ENCODE results near the gene ARMC7.
"Not testable (repeated sequence)": the region's sequence is repeated elsewhere in the genome, so short reads cannot be mapped to it uniquely, and the experiment has no call there.

The ARMC7 gene

DNA sequence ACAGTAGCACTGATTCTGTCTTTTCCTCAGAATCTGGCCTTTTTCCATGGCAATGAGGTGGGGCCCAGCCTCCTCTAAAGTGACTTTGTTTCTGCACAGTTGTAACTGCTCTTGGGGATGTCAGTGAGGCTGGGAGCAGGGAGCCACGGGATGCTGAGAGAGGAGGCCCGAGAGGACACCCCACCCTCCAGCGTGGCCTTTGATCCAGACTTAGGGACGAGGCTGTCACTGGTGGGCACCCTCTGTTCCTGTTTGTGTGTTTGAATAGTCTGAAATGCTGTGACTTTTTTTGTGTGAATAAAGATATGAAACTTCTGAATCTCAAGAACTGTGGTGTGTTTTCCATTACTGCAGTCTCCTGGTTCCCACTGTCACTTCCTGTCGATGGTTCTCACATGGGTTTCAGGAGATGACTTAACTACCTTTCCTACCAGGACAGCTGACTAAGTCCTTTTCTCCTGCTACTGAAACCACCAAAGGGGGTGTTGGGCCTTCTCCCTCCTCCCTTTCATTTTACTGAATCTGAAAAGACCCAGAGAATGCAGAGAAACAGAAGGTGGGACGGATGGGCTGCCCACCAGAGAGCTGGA, 44.1 kb upstream of the ARMC7 start:
- Histone ChIP-seq H3K4me1 (ENCODE audit: control insufficient read depth in 2 of 2, insufficient read depth in 2 of 2, low read length in 2 of 2) (no peaks in the 10 kb centered on the region), H3K4me3 (ENCODE audit: low read length in 2 of 2) (no peak overlapping the region), H3K27ac (ENCODE audit: low read depth in 2 of 2, low read length in 2 of 2) (no peak overlapping the region), H3K36me3 (ENCODE audit: control insufficient read depth in 2 of 2, insufficient read depth in 2 of 2, low read length in 2 of 2) (peaks cover 20 to 36% of the 10 kb centered on the region in 2 donors), H3K9ac (ENCODE audit: low read depth in 1 of 2, low read length in 2 of 2) (no peak overlapping the region), H3K27me3 (ENCODE audit: control insufficient read depth in 2 of 2, insufficient read depth in 2 of 2, low read length in 2 of 2) (no peaks in the 10 kb centered on the region), H3K9me3 (ENCODE audit: control insufficient read depth in 2 of 2, low read length in 2 of 2) (no peaks in the 10 kb centered on the region)

DNA sequence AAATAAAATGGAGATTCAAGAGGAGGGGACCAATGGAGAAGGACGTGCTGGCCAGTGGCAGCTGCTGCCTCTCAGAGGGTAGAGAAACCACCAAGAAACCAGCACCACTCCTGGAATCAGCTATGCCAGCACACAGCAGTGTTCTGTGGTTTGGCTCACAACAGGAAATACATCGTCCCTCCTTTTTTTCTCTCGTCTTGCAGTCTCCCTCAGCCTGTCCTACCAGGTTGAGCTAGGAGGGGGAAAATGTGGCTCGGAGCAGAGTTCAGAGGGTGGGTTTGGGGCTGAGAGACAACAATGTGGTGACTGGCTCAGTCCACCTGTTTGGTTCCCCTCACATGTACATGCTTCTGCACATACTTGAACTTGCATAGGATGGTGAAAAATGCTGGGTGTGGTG, 41.9 kb upstream of the ARMC7 start:
- no peaks in the 10 kb centered on the region for H3K27me3 ChIP-seq (ENCODE audit: control insufficient read depth in 2 of 2, insufficient read depth in 2 of 2, low read length in 2 of 2)
- H3K36me3 ChIP-seq (ENCODE audit: control insufficient read depth in 2 of 2, insufficient read depth in 2 of 2, low read length in 2 of 2): peaks cover 11 to 20% of the 10 kb centered on the region in 2 donors
- no peak overlapping the region for H3K9ac ChIP-seq (ENCODE audit: low read depth in 1 of 2, low read length in 2 of 2)
- no peak overlapping the region for H3K27ac ChIP-seq (ENCODE audit: low read depth in 2 of 2, low read length in 2 of 2)
- no peak overlapping the region for H3K4me3 ChIP-seq (ENCODE audit: low read length in 2 of 2)
- no peaks in the 10 kb centered on the region for H3K9me3 ChIP-seq (ENCODE audit: control insufficient read depth in 2 of 2, low read length in 2 of 2)
- H3K4me1 ChIP-seq (ENCODE audit: control insufficient read depth in 2 of 2, insufficient read depth in 2 of 2, low read length in 2 of 2): no peaks in the 10 kb centered on the region

DNA sequence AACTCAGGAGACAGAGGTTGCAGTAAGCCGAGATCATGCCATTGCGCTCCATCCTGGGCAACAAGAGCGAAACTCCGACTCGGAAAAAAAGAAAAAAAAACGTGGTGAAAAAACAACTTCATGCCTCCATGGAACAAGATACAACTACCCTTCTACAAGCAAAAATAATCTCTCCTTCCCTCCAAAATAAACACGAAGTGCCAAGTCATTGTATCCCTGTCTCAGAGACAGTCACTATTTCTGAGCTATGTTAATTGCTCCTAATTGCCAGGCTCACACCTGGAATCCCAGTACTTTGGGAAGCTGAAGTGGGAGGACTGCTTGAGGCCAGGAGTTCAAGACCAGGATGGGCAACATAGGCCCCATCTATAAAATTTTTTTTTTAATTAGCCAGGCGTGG, 41.0 kb upstream of the ARMC7 start:
- Histone ChIP-seq H3K9me3 (ENCODE audit: control insufficient read depth in 2 of 2, low read length in 2 of 2) (no peaks in the 10 kb centered on the region), H3K4me3 (ENCODE audit: low read length in 2 of 2) (no peak overlapping the region), H3K9ac (ENCODE audit: low read depth in 1 of 2, low read length in 2 of 2) (no peak overlapping the region), H3K36me3 (ENCODE audit: control insufficient read depth in 2 of 2, insufficient read depth in 2 of 2, low read length in 2 of 2) (peaks cover 3 to 12% of the 10 kb centered on the region in 2 donors), H3K27ac (ENCODE audit: low read depth in 2 of 2, low read length in 2 of 2) (no peak overlapping the region), H3K27me3 (ENCODE audit: control insufficient read depth in 2 of 2, insufficient read depth in 2 of 2, low read length in 2 of 2) (no peaks in the 10 kb centered on the region), H3K4me1 (ENCODE audit: control insufficient read depth in 2 of 2, insufficient read depth in 2 of 2, low read length in 2 of 2) (peaks cover under 1 to 1% of the 10 kb centered on the region in 2 donors)

DNA sequence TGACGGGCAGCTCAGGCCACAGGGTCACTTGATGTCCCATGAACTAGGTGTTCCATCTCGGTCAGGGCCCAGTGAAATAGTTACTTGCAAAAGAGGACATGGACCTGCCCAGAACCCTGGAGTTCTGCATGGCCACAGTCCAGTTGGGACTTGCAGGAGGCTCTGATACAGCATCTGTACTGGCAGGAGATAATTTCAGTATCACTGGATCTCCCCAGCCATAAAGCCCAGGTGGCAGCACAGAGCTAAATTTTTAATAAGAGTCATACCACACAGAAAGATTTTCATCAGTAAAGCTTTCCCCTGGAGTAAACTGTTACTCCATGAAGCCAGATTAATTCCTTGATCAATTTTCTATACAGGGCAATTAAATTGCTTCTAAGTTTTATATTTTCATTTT, 40.0 kb upstream of the ARMC7 start:
- no peak overlapping the region for H3K27ac ChIP-seq (ENCODE audit: low read depth in 2 of 2, low read length in 2 of 2)
- no peaks in the 10 kb centered on the region for H3K9me3 ChIP-seq (ENCODE audit: control insufficient read depth in 2 of 2, low read length in 2 of 2)
- H3K9ac ChIP-seq (ENCODE audit: low read depth in 1 of 2, low read length in 2 of 2): no peak overlapping the region
- H3K27me3 ChIP-seq (ENCODE audit: control insufficient read depth in 2 of 2, insufficient read depth in 2 of 2, low read length in 2 of 2): no peaks in the 10 kb centered on the region
- H3K4me3 ChIP-seq (ENCODE audit: low read length in 2 of 2): no peak overlapping the region
- peaks cover 0 to 2% of the 10 kb centered on the region in 2 donors for H3K36me3 ChIP-seq (ENCODE audit: control insufficient read depth in 2 of 2, insufficient read depth in 2 of 2, low read length in 2 of 2)
- peaks cover 5 to 8% of the 10 kb centered on the region in 2 donors for H3K4me1 ChIP-seq (ENCODE audit: control insufficient read depth in 2 of 2, insufficient read depth in 2 of 2, low read length in 2 of 2)

DNA sequence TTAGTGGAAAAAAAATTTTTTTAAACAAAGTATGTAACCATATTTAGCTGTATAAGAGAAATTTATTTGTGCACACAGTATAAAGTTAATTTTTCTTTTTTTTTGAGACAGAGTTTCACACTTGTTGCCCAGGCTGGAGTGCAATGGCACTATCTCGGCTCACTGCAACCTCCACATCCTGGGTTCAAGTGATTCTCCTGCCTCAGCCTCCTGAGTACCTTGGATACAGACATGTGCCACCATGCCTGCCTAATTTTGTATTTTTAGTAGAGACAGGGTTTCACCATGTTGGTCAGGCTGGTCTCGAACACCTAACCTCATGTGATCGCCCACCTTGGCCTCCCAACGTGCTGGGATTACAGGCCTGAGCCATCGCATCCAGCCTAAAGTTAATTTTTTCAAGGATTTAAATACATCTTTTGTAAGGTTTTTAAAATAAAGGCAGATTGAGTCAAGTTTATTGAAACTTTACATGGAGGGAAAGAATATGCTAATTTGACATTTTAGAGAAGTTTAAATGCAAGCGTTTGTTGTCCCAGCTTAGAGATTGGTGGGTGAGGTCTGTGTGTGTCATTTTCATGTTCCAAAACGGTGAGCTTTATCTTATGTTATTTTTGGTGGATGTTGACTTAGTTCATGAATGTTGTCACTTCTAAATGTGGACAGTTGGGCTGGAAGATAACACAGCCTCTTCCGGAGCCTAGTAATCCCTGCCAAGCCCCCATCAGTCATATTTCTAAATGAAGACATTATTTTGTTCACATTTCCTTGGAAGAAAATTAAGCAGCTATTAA, 38.1 kb upstream of the ARMC7 start:
- H3K4me1 ChIP-seq (ENCODE audit: control insufficient read depth in 2 of 2, insufficient read depth in 2 of 2, low read length in 2 of 2); H3K9ac ChIP-seq (ENCODE audit: low read depth in 1 of 2, low read length in 2 of 2); H3K9me3 ChIP-seq (ENCODE audit: control insufficient read depth in 2 of 2, low read length in 2 of 2); H3K27ac ChIP-seq (ENCODE audit: low read depth in 2 of 2, low read length in 2 of 2); H3K36me3 ChIP-seq (ENCODE audit: control insufficient read depth in 2 of 2, insufficient read depth in 2 of 2, low read length in 2 of 2); H3K4me3 ChIP-seq (ENCODE audit: low read length in 2 of 2); H3K27me3 ChIP-seq (ENCODE audit: control insufficient read depth in 2 of 2, insufficient read depth in 2 of 2, low read length in 2 of 2): not testable (repeated sequence)

DNA sequence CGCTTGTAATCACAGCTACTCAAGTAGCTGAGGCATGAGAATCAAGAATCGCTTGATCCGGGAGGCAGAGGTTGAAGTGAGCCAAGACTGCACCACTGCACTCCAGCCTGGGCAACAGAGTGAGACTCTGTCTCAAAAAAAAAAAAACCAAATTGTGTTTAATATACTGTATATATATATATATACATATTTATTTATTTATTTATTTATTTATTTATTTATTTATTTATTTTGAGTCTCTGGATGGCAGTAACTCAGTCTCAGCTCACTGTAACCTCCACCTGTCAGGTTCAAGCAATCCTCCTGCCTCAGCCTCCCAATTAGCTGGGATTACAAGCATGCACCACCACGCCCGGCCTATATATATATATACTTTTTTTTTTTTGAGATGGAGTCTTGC, 36.9 kb upstream of the ARMC7 start:
- not testable (repeated sequence) for H3K27ac ChIP-seq (ENCODE audit: low read depth in 2 of 2, low read length in 2 of 2); H3K36me3 ChIP-seq (ENCODE audit: control insufficient read depth in 2 of 2, insufficient read depth in 2 of 2, low read length in 2 of 2); H3K9ac ChIP-seq (ENCODE audit: low read depth in 1 of 2, low read length in 2 of 2); H3K4me3 ChIP-seq (ENCODE audit: low read length in 2 of 2); H3K27me3 ChIP-seq (ENCODE audit: control insufficient read depth in 2 of 2, insufficient read depth in 2 of 2, low read length in 2 of 2); H3K9me3 ChIP-seq (ENCODE audit: control insufficient read depth in 2 of 2, low read length in 2 of 2)
- H3K4me1 ChIP-seq (ENCODE audit: control insufficient read depth in 2 of 2, insufficient read depth in 2 of 2, low read length in 2 of 2): peaks cover 17 to 18% of the 10 kb centered on the region in 2 donors

DNA sequence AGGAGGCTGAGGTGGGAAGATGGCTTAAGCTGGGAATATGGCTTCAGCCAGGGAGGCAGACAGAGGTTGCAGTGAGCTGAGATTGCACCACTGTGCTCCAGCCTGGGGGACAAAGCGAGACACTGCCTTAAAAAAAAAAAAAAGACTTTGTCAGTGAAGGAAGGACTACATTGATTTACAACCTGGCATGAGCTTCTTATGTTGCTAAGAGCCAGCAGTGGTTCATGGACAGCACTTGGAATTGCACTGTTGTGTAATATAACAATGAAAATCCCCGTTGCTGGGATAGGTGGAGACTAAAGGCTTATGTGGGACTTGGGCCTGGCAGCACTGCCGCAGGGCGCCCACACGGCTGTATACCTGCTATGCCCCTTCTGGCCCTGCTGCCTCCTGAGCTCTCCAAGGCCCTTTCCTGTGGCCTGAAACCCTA, 36.1 kb upstream of the ARMC7 start:
- Histone ChIP-seq H3K4me3 (ENCODE audit: low read length in 2 of 2) (no peak overlapping the region), H3K27ac (ENCODE audit: low read depth in 2 of 2, low read length in 2 of 2) (peak overlapping the region; percentile 58 to 80), H3K9ac (ENCODE audit: low read depth in 1 of 2, low read length in 2 of 2) (peak overlapping the region; percentile 23 to 24), H3K4me1 (ENCODE audit: control insufficient read depth in 2 of 2, insufficient read depth in 2 of 2, low read length in 2 of 2) (peaks cover 23 to 24% of the 10 kb centered on the region in 2 donors), H3K9me3 (ENCODE audit: control insufficient read depth in 2 of 2, low read length in 2 of 2) (no peaks in the 10 kb centered on the region), H3K27me3 (ENCODE audit: control insufficient read depth in 2 of 2, insufficient read depth in 2 of 2, low read length in 2 of 2) (no peaks in the 10 kb centered on the region), H3K36me3 (ENCODE audit: control insufficient read depth in 2 of 2, insufficient read depth in 2 of 2, low read length in 2 of 2) (no peaks in the 10 kb centered on the region)

DNA sequence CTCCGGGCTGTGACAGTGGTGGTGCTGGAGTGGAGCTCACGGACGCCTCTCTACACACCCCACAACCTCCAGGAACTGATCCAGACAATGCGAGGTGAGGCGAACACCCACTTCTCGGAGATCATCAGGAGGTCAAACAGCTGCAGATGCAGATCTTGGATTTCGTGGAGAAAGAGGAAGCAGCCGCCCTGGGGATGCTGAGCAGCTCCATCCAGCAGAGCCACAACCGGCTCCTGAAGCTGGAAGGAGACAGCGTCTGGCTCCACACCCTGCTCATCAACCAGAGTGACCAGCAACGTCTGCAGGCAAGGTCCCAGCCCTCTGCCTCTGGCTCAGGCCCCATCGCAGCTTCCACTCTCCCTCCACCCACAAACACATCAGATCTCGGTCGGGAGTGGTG, 35.2 kb upstream of the ARMC7 start:
- Histone ChIP-seq H3K27ac (ENCODE audit: low read depth in 2 of 2, low read length in 2 of 2) (peak overlapping the region in 1 of 2 donors; percentile 80), H3K4me3 (ENCODE audit: low read length in 2 of 2) (no peak overlapping the region), H3K9me3 (ENCODE audit: control insufficient read depth in 2 of 2, low read length in 2 of 2) (no peaks in the 10 kb centered on the region), H3K27me3 (ENCODE audit: control insufficient read depth in 2 of 2, insufficient read depth in 2 of 2, low read length in 2 of 2) (no peaks in the 10 kb centered on the region), H3K36me3 (ENCODE audit: control insufficient read depth in 2 of 2, insufficient read depth in 2 of 2, low read length in 2 of 2) (no peaks in the 10 kb centered on the region), H3K4me1 (ENCODE audit: control insufficient read depth in 2 of 2, insufficient read depth in 2 of 2, low read length in 2 of 2) (peaks cover 30 to 33% of the 10 kb centered on the region in 2 donors), H3K9ac (ENCODE audit: low read depth in 1 of 2, low read length in 2 of 2) (no peak overlapping the region)

DNA sequence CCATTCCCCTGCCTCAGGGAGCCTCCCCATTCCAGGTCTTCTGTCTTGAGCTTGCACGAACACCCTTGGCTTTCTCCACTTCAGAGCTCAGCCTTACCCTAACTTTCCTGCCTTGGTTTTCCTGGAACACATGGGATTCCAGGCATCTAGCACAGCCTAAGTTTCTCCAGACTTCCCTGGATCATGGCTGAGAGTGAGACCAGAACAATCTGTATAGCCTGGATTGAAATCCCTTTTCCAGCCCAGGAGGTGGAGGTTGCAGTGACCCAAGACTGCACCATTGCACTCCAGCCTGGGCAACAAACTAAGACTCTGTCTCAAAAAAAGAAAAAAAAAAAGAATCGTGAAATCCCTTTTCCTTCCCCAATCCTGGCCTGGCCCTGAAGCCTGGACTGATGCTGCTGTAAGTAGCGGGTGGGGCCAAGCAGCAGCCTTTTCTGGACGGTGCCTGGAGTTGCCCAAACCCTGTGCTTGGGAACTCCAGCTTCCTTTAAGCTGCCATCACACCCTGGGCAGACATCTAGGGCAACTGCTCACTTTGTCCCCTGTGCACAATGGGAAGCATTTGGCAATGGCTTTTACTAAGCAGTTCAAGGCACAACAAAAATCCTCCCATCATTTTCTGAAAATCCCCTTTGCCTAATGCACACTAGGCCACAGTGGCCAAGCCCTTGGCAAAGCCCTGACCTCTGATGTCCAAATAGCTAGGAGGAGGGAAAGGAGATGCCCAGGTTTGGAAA, 34.0 kb upstream of the ARMC7 start:
- Histone ChIP-seq H3K4me3 (ENCODE audit: low read length in 2 of 2) (no peak overlapping the region), H3K9ac (ENCODE audit: low read depth in 1 of 2, low read length in 2 of 2) (no peak overlapping the region), H3K9me3 (ENCODE audit: control insufficient read depth in 2 of 2, low read length in 2 of 2) (no peaks in the 10 kb centered on the region), H3K4me1 (ENCODE audit: control insufficient read depth in 2 of 2, insufficient read depth in 2 of 2, low read length in 2 of 2) (peaks cover 37 to 39% of the 10 kb centered on the region in 2 donors), H3K27me3 (ENCODE audit: control insufficient read depth in 2 of 2, insufficient read depth in 2 of 2, low read length in 2 of 2) (no peaks in the 10 kb centered on the region), H3K27ac (ENCODE audit: low read depth in 2 of 2, low read length in 2 of 2) (no peak overlapping the region), H3K36me3 (ENCODE audit: control insufficient read depth in 2 of 2, insufficient read depth in 2 of 2, low read length in 2 of 2) (no peaks in the 10 kb centered on the region)

DNA sequence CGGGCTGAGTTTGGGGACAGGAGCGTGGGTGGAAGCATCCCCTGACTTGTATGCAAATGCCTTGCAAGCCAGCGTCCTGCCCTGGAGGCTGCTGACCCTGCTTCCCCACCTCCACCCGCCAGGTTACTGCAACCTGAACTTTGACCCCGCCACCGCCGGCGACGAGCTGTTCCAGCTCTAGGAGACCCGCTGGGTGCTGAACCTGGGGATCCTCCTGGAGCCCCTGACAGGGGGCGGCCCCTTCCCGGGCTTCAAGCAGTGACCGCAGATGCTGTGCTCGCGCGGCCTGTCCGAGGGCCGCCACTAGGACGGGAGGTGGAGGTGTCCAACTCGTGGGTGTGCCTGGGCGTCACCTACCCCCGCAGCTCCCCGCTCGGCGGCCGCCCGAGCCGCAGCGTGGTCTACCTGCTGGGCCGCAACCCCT, 32.7 kb upstream of the ARMC7 start:
- Histone ChIP-seq H3K27me3 (ENCODE audit: control insufficient read depth in 2 of 2, insufficient read depth in 2 of 2, low read length in 2 of 2) (no peaks in the 10 kb centered on the region), H3K27ac (ENCODE audit: low read depth in 2 of 2, low read length in 2 of 2) (peak overlapping the region; percentile 71 to 90), H3K4me1 (ENCODE audit: control insufficient read depth in 2 of 2, insufficient read depth in 2 of 2, low read length in 2 of 2) (peaks cover 37 to 39% of the 10 kb centered on the region in 2 donors), H3K4me3 (ENCODE audit: low read length in 2 of 2) (peak overlapping the region; percentile 62 to 69), H3K36me3 (ENCODE audit: control insufficient read depth in 2 of 2, insufficient read depth in 2 of 2, low read length in 2 of 2) (no peaks in the 10 kb centered on the region), H3K9ac (ENCODE audit: low read depth in 1 of 2, low read length in 2 of 2) (peak overlapping the region; percentile 68 to 80), H3K9me3 (ENCODE audit: control insufficient read depth in 2 of 2, low read length in 2 of 2) (no peaks in the 10 kb centered on the region)

All from mucosa of rectum (tissue), 2 donors.